Neural progenitor cell (in vitro differentiated cells): ENCODE measurements around the gene NFS1. TPM values are rescaled to one million over a fixed set of nuclear protein-coding genes. Genes with fewer than 3 reads are reported as not detected.

Experiments
- DNase-seq: peaks from one replicate; pipeline ENCODE4 v3.0.0-alpha.2; 2016; ENCODE audit warnings: low spot score
- H2AFZ ChIP-seq: fragments of 200-600 bp; sonication (generic); replicated peaks from 2 replicates; pipeline ENCODE4 v1.6.1; 2016; ENCODE audit warnings: antibody characterized with exemption
- H3F3A ChIP-seq: fragments of 200-600 bp; sonication (generic); 2 replicates; pipeline ENCODE4 v1.6.1; 2016; ENCODE audit warnings: antibody characterized with exemption, low read depth
- H3K27ac ChIP-seq: fragments of 200-600 bp; sonication (generic); 2 replicates; pipeline ENCODE4 v1.5.1; 2016; ENCODE audit warnings: mild to moderate bottlenecking
- H3K27me3 ChIP-seq: fragments of 200-600 bp; sonication (generic); 2 replicates; pipeline ENCODE4 v1.6.1; 2016; ENCODE audit warnings: mild to moderate bottlenecking, moderate library complexity
- H3K36me3 ChIP-seq: fragments of 200-600 bp; sonication (generic); 2 replicates; pipeline ENCODE4 v1.5.1; 2016
- H3K4me1 ChIP-seq: fragments of 200-600 bp; sonication (generic); 2 replicates; pipeline ENCODE4 v1.6.1; 2016; ENCODE audit warnings: mixed run types
- H3K4me2 ChIP-seq: fragments of 200-600 bp; sonication (generic); 2 replicates; pipeline ENCODE4 v1.6.1; 2016
- H3K4me3 ChIP-seq: fragments of 200-600 bp; sonication (generic); 2 replicates; pipeline ENCODE4 v1.5.1; 2016
- H3K79me2 ChIP-seq: fragments of 200-600 bp; sonication (generic); 2 replicates; pipeline ENCODE4 v1.6.1; 2016; ENCODE audit warnings: low read depth
- H3K9ac ChIP-seq: fragments of 200-600 bp; sonication (generic); 2 replicates; pipeline ENCODE4 v1.6.1; 2016
- H3K9me3 ChIP-seq: fragments of 200-600 bp; sonication (generic); 2 replicates; pipeline ENCODE4 v1.5.1; 2016; ENCODE audit warnings: low read depth
- H4K20me1 ChIP-seq: fragments of 200-600 bp; sonication (generic); 2 replicates; pipeline ENCODE4 v1.6.1; 2016; ENCODE audit warnings: low read depth
- H3K27ac Mint-ChIP-seq: 3 replicates; pipeline ENCODE4 v1.8.0; 2021; ENCODE audit warnings: mixed read lengths
- H3K27me3 Mint-ChIP-seq: 2 replicates; pipeline ENCODE4 v1.8.0; 2022; ENCODE audit warnings: low read depth, mild to moderate bottlenecking, inconsistent platforms, moderate library complexity, mixed read lengths; ENCODE audit not compliant: insufficient read depth
- H3K36me3 Mint-ChIP-seq: 3 replicates; pipeline ENCODE4 v1.8.0; 2021; ENCODE audit warnings: mixed read lengths
- H3K4me1 Mint-ChIP-seq: 3 replicates; pipeline ENCODE4 v1.8.0; 2021; ENCODE audit warnings: mixed read lengths
- H3K4me3 Mint-ChIP-seq: 3 replicates; pipeline ENCODE4 v1.8.0; 2021; ENCODE audit warnings: mild to moderate bottlenecking, moderate library complexity, mixed read lengths
- H3K9me3 Mint-ChIP-seq: 3 replicates; pipeline ENCODE4 v1.8.0; 2020; ENCODE audit warnings: mixed read lengths
- CTCF ChIP-seq: fragments of 200-600 bp; sonication (generic); IDR thresholded peaks from 2 replicates; pipeline ENCODE4 v1.5.1; 2017; ENCODE audit warnings: antibody characterized with exemption, mild to moderate bottlenecking
- EZH2 ChIP-seq: fragments of 200-600 bp; sonication (generic); IDR thresholded peaks from 2 replicates; pipeline ENCODE4 v1.6.1; 2017; ENCODE audit warnings: antibody characterized with exemption, mild to moderate bottlenecking, moderate library complexity
- EZH2phosphoT487 ChIP-seq: fragments of 200-600 bp; sonication (generic); IDR thresholded peaks from 2 replicates; pipeline ENCODE4 v1.6.1; 2017; ENCODE audit warnings: antibody characterized with exemption
- total RNA-seq: library from RNA; depleted of rRNA; stranded (reverse); fragments of >200 nt; gene quantifications from 2 replicates; pipeline ENCODE4 v1.2.3, GENCODE V29; 2015; ENCODE audit warnings: low replicate concordance

Gene NFS1
- total RNA-seq, 1 donor from 2014 or later: 21.7 TPM

GRCh38 chr20:35721219-35721618 lies 22.1 kb upstream of the NFS1 start:
- Mint-ChIP-seq H3K4me3 (no peak overlapping the region), H3K9me3 (no peaks in the 10 kb centered on the region), H3K4me1 (no peaks in the 10 kb centered on the region), H3K27ac (no peak overlapping the region), H3K36me3 (peaks cover 38% of the 10 kb centered on the region), H3K27me3 (no peaks in the 10 kb centered on the region)
- H3K9ac ChIP-seq: no peak overlapping the region
- peaks cover 98% of the 10 kb centered on the region for H3K79me2 ChIP-seq
- no peak for DNase-seq
- H3K27ac ChIP-seq: no peak overlapping the region
- no peak overlapping the region for H3K4me2 ChIP-seq
- H3F3A ChIP-seq: peaks cover 67% of the 10 kb centered on the region
- H3K27me3 ChIP-seq: no peaks in the 10 kb centered on the region
- peaks cover 99% of the 10 kb centered on the region for H4K20me1 ChIP-seq
- TF ChIP-seq EZH2: no peak
- TF ChIP-seq EZH2phosphoT487: no peak
- TF ChIP-seq CTCF: no peak
- H3K4me1 ChIP-seq: no peaks in the 10 kb centered on the region
- H2AFZ ChIP-seq: no peak overlapping the region
- H3K9me3 ChIP-seq: no peaks in the 10 kb centered on the region
- peaks cover 64% of the 10 kb centered on the region for H3K36me3 ChIP-seq
- no peak overlapping the region for H3K4me3 ChIP-seq

GRCh38 chr20:35720165-35721123 lies 21.3 kb upstream of the NFS1 start:
- H3K4me1 Mint-ChIP-seq: no peaks in the 10 kb centered on the region
- H3K9ac ChIP-seq: no peak overlapping the region
- no peaks in the 10 kb centered on the region for H3K9me3 ChIP-seq
- no peak overlapping the region for H2AFZ ChIP-seq
- H3K27ac ChIP-seq: no peak overlapping the region
- no peaks in the 10 kb centered on the region for H3K27me3 Mint-ChIP-seq
- H3K27me3 ChIP-seq: no peaks in the 10 kb centered on the region
- H3K36me3 ChIP-seq: peaks cover 69% of the 10 kb centered on the region
- no peaks in the 10 kb centered on the region for H3K9me3 Mint-ChIP-seq
- H3F3A ChIP-seq: peaks cover 67% of the 10 kb centered on the region
- no peak overlapping the region for H3K27ac Mint-ChIP-seq
- H3K4me3 ChIP-seq: no peak overlapping the region
- peaks cover 98% of the 10 kb centered on the region for H3K79me2 ChIP-seq
- H3K36me3 Mint-ChIP-seq: peaks cover 42% of the 10 kb centered on the region
- H3K4me2 ChIP-seq: no peak overlapping the region
- H3K4me3 Mint-ChIP-seq: no peak overlapping the region
- no peak for DNase-seq
- H3K4me1 ChIP-seq: no peaks in the 10 kb centered on the region
- H4K20me1 ChIP-seq: peaks cover 99% of the 10 kb centered on the region
- TF ChIP-seq EZH2phosphoT487 (no peak), EZH2 (no peak), CTCF (no peak)

- no peaks in the 10 kb centered on the region for H3K27me3 Mint-ChIP-seq
- peaks cover 40% of the 10 kb centered on the region for H3K36me3 Mint-ChIP-seq
- H3F3A ChIP-seq: peaks cover 72% of the 10 kb centered on the region
- H3K4me2 ChIP-seq: no peak overlapping the region
- H3K27ac ChIP-seq: no peak overlapping the region
- H2AFZ ChIP-seq: no peak overlapping the region
- H3K79me2 ChIP-seq: peaks cover 98% of the 10 kb centered on the region
- H3K9me3 ChIP-seq: no peaks in the 10 kb centered on the region
- no peaks in the 10 kb centered on the region for H3K9me3 Mint-ChIP-seq
- H3K4me1 Mint-ChIP-seq: no peaks in the 10 kb centered on the region
- no peak overlapping the region for H3K27ac Mint-ChIP-seq
- no peaks in the 10 kb centered on the region for H3K4me1 ChIP-seq
- H3K27me3 ChIP-seq: no peaks in the 10 kb centered on the region
- H3K4me3 Mint-ChIP-seq: no peak overlapping the region
- no peak overlapping the region for H3K4me3 ChIP-seq
- H3K9ac ChIP-seq: no peak overlapping the region
- H4K20me1 ChIP-seq: peaks cover 99% of the 10 kb centered on the region
- peaks cover 67% of the 10 kb centered on the region for H3K36me3 ChIP-seq
- DNase-seq: no peak
- no peak for TF ChIP-seq EZH2phosphoT487
- no peak for TF ChIP-seq EZH2
- TF ChIP-seq CTCF: no peak
Observed at GRCh38 chr20:35719717-35720116, 20.6 kb upstream of the NFS1 start.
